Measurements from ENCODE around the gene TTC7B.

GRCh38 chr14:90539496-90539775 lies 276.8 kb downstream of the TTC7B start:
- TF ChIP-seq CTCF (conservative IDR thresholded peaks at IDR 0.05; ENCODE audit: low read depth in 2 of 2) = no peak
- TF ChIP-seq CREB1 (CRISPR knock-in tag; IDR thresholded peaks at IDR 0.05; ENCODE audit: low read depth) = no peak
- TF ChIP-seq NANOG (IDR thresholded peaks at IDR 0.05; ENCODE audit: borderline replicate concordance) = no peak
- TF ChIP-seq EZH2 (IDR thresholded peaks at IDR 0.05; ENCODE audit: low read depth, unreplicated experiment) = no peak
- TF ChIP-seq ZNF331 (CRISPR knock-in tag; IDR thresholded peaks at IDR 0.05; ENCODE audit: low read depth) = no peak

Data from GM23338 (cell line).